ENCODE measurements around the gene CYP2W1.

- no peak for TF ChIP-seq CTCF (IDR thresholded peaks at IDR 0.05)
- no peak for TF ChIP-seq REST (IDR thresholded peaks at IDR 0.05)
- no peak for TF ChIP-seq POLR2A (IDR thresholded peaks at IDR 0.05; ENCODE audit: low read length)
- TF ChIP-seq EP300 (IDR thresholded peaks at IDR 0.05) = no peak
- no peak for TF ChIP-seq RAD21 (conservative IDR thresholded peaks at IDR 0.05 in 1 of 2, IDR thresholded peaks at IDR 0.05 in 1 of 2)
- no peak for TF ChIP-seq BHLHE40 (IDR thresholded peaks at IDR 0.05; ENCODE audit: low read depth, low read length)
- TF ChIP-seq ATOH8 (CRISPR knock-in tag; IDR thresholded peaks at IDR 0.05; ENCODE audit: low read depth) = no peak
- no peak for TF ChIP-seq POLR2AphosphoS2 (conservative IDR thresholded peaks at IDR 0.05; ENCODE audit: low read length)
- TF ChIP-seq MYC (IDR thresholded peaks at IDR 0.05; ENCODE audit: borderline replicate concordance, low read length) = no peak
These were observed 22.6 kb upstream of the CYP2W1 start for GRCh38 chr7:960269-960871.
